Renal cortical epithelial cell (primary cell): ENCODE data around the gene RNF8. TPM values are rescaled to one million over a fixed set of nuclear protein-coding genes. Genes with fewer than 3 reads are reported as not detected.

Source experiments
- total RNA-seq: library from RNA; depleted of rRNA; stranded (reverse); fragments of >200 nt; gene quantifications from 2 replicates; pipeline ENCODE4 v1.2.3, GENCODE V29; 2014

Gene RNF8
- total RNA-seq, 1 donor from 2014 or later = 31.3 TPM

Other genes with a start within 250 kb of the RNF8 start
- gene PIM1, start 183.8 kb upstream of the RNF8 start, total RNA-seq = 6.6 and 9.9 TPM in 2 replicates
- 8.2 and 12.5 TPM in 2 replicates for gene TBC1D22B, start 96.2 kb upstream of the RNF8 start, total RNA-seq
- gene TMEM217, start 95.8 kb upstream of the RNF8 start, total RNA-seq = 5.7 and 13.0 TPM in 2 replicates
- gene CMTR1, start 79.2 kb downstream of the RNF8 start, total RNA-seq = 33.2 and 41.7 TPM in 2 replicates
- gene CCDC167, start 145.9 kb downstream of the RNF8 start, total RNA-seq = 21.1 and 46.5 TPM in 2 replicates